Dermis blood vessel endothelial cell (primary cell): Measurements from ENCODE around the gene SPPL3. TPM values are rescaled to one million over a fixed set of nuclear protein-coding genes. Genes with fewer than 3 reads are reported as not detected.
"Not testable (repeated sequence)": the region's sequence is repeated elsewhere in the genome, so short reads cannot be mapped to it uniquely, and the experiment has no call there.

Experiments
- DNase-seq: peaks from one replicate; pipeline ENCODE4 v3.0.0; 2010
- total RNA-seq: library from RNA; depleted of rRNA; stranded (reverse); fragments of >200 nt; gene quantifications from 2 replicates; pipeline ENCODE4 v1.2.3, GENCODE V29; 2014

The SPPL3 gene
- total RNA-seq, 1 donor from 2014 or later: 5.6 TPM

- peak; percentile 37 for DNase-seq
Observed at GRCh38 chr12:120814903-120815429, 89.2 kb downstream of the SPPL3 start.

DNA sequence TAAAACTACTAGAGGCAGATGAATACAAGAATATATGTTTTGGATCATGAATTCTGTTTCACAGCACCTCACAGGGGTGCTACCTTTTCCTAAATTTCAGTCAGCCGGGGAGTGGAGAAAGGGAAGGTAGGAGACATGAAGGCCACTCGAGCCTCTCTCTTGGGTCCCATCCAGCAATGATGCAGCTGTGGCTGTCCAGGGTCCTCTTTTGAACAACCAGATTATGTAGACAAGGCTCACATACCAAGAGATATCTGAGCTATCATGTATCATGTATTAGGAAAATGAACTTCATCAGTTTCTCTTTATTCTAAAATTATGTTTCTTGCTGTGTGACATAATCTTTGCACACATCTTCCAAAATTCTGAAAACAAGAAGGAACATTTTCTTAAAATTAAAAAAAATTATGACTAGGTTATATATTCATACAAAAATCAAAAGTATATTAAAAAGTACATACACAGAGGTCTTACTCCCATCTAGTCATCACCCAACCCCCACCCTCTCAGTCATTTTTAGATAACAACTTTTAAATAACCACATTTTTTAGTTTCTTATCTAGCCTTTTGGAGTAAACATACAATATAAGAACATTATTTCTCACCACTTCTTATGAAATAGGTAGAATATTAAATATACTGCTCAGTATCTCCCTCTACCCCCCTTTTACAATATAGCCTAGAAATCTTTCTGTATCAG, 89.8 kb downstream of the SPPL3 start:
- no peak for DNase-seq

DNA sequence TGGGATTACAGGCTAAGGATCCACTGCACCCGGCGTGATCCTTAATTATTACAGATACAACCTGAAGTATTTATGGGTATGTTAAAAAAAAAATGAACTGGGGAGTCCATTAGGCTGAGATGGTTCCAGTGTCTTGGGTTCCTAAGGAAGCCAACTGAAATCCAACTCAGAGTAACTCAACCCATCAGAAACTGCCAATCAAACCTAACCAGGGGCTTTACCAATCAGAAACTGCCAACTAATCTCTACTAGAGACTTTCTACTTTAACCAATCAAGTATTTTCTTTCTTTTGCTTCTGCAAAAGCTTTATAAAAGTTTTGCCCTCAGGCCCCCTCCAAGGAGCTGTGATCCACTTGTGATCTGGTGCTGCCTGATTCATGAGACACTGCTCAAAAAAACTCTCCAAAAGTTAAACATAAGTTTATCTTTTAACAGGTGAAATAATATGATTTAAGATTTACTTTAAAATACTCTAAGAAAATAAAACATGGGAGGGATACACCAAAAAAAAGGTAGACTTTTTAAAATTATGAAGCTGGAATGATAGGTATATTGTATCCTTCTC, 90.5 kb downstream of the SPPL3 start:
- DNase-seq: no peak

GRCh38 chr12:120810021-120810420, 94.1 kb downstream of the SPPL3 start:
- DNase-seq: no peak

DNA sequence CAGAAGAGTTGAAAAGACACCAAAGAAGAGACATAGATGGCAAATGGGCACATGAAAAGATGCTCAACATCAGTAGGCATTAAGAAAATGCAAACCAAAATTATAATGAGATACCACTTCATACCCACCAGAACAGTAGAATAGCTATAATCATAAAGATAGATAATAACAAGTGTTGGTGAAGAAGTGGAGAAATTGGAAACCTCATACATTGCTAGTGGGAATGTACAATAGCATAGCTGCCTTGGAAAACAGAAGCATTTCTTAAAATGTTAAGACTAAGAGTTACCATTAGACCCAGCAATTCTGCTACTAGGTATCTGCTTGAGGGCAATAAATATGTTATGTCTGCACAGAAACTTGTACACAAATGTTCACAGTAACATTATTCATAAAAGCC, 99.7 kb downstream of the SPPL3 start:
- DNase-seq: no peak

GRCh38 chr12:120801146-120801545, 103.0 kb downstream of the SPPL3 start:
- DNase-seq: no peak

- peak; percentile 21 for DNase-seq
Observed at GRCh38 chr12:120800665-120801064, 103.5 kb downstream of the SPPL3 start.

DNA sequence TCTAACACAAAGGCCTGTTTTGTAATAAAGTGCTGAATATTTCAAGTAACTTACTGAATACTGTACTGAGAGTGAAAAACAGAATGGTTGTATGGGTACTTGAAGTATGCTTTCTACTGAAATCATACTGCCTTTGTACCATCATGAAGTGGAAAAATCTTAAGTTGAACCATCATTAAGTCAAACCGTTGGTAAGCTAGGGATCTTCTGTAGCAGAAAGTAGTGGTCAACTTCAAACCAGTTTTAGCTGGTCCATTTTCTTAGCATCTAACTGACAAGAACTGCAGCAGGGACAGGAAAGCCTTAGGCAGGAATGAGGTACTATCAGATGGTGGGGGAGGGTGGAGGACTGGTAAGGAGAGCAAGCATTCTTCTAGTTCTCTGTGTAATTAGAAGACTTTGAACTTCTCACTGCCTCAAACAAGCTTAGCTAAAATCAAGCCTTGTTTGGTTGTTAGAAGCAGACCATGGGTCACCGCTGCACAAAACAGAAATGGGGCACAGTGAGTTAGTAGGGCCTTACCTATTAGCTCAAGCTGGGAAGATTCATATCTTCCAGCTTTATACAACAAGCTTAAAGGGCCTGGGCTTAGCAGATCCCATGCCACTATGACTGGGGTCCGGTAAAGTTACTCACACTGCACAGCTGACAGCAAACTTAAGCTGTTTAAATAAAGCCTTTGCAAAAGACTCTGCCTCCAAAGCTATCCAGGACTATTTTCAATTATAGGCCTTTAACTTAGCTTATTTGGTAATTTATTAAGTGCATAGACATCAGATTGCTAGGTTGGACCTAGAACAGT, 104.7 kb downstream of the SPPL3 start:
- DNase-seq: no peak

DNA sequence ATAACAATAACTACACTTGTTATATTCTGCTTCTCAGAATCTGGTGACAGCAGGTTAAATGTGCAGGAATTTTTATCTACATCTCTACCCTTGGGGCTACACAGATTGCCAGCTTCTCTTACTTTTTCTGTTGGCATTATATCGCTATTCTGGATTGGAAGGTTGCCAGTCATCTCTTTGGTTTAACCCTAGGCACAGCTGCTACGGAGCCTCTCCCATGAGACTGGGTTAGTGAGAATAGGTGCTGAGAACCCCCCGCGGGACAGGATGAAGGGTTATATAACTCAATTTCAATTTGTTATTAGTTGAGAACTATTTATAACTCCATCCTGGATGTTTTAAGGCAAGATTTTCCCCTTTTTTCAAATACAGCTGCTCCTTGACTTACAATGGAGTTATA, 105.5 kb downstream of the SPPL3 start:
- no peak for DNase-seq

DNA sequence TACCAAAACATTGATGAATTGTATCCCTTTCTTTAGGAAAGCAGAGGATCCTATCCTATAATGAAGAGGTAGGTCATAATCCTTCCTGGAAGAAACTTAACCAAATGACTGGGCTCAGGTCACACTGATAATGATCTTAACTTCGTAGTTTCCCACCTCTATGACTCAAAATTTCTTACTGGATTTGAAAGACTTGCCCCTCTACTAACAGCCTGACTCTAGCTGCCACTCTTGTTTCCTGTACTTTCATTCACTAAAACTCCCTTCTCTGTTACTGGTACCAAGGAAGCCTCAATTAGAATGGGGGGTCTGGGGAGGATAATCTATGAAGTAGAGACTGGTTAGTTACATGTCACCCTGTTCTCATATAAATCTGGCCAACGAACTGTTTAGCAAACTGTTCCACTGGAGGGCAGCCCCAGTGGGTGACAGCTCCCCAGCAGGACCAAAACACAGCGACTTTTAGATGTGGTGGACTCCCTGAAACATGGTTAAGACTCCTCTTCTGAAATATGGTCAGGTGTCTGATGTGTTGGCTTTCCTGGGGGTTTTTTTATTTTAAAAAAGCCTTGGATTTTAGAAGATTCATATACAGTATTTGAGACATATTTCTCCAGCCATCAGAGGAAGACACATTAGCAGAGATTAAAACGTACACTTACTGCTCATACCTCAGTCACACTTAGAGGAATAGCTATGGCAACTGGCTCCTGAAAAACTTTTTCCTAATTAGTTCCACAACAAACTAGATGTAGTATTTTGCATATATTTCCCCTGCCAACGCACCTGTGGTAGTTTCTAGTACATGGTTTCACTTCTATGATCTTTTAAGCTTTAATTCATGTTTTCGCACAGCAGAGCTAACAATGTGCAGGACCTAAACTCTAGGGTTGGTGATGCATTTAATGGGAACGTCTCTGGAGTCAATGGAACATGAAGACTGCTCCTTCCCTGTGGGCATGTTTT, 106.2 kb downstream of the SPPL3 start:
- no peak for DNase-seq

DNA sequence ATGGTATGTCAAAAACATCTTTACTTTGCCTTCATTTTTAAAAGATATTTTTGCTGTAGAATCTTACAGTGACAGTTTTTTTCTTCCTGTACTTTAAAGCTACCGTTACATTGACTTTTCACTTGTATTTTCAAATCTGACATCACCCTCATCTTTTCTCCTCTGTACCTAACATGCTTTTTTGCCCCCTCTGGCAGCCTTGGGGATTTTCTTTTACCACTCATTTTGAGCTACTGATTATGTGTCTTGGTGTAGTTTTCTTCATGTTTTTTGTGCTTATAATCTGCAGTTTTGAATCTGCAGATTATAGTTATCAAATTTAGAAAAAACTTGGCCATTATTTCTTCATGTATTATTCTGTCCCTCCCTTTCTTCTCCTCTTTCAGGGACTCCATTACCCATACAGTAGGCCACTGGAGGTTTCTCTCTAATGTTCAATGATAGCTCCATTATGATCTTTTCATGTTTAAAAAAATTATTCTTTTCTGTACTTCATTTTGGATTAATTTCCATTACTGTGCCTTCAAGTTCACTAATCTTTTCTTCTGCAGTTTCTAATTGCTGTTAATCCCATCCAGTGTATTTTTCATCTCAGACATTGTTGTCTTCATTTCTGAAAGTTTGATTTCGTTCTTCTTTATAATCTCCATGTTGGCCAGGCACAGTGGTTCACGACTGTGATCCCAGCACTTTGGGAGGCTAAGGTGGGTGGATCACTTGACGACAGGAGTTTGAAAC, 108.5 kb downstream of the SPPL3 start:
- DNase-seq: no peak

DNA sequence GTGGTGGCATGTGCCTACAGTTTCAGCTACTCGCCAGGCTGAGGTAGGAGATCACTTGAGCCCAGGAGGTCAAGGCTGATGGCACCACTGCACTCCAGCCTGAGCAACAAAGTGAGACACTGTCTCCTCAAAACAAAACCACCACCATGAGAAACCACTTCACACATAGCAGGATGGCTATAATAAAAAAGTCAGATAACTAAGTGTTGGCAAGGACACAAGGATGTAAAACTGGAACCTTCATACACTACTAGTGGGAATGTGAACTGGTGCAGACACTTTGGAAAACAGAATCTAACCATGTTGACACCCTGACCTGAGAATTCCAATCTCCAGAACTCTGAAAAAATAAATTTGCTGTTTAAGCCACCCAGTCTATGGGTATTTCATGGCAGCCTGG, 110.8 kb downstream of the SPPL3 start:
- DNase-seq: no peak

GRCh38 chr12:120792456-120792855, 111.7 kb downstream of the SPPL3 start:
- not testable (repeated sequence) for DNase-seq

DNA sequence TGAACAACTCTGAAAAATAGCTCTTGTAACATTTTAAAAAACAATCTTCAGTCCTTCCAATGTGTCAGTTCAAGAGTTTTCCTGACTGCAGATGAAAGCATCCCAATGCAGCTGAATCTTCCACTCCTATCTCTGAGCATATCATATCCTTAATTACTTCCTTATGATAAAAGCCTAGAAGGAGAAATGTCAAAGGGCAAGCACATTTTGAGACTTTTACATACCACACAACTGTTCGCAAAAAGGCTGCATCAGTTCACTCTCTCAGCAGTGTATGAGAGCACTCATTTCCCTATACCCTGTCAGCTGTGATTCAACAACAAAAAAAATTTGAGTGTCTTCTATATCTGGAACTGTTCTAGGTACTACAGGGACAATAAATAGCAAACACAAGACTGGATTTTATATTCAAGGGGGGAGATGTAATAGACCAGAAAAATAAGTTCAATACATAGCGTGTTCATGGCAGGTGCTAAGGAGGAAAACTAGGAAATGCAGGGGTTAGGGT, 112.4 kb downstream of the SPPL3 start:
- peak; percentile 14 for DNase-seq

- no peak for DNase-seq
Observed at GRCh38 chr12:120790114-120790513, 114.0 kb downstream of the SPPL3 start.

DNA sequence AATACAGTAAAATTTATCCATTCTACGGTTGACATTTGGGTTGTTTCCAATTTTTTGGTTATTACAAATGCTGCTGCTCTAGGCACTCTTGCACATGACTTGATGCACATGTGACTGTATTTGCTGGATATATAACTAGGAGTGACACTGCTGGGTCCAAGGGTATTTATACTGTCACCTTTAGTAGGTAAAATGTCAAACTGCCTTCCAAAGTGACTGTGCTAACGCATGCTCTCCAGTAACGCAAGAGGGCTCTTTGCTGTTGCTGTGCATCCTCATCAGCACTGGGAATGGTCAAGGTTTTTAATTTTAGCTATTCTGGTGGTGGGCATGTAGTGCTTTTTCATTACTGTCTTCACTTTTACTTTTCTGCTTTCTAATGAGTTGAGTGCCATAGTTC, 116.3 kb downstream of the SPPL3 start:
- no peak for DNase-seq

DNA sequence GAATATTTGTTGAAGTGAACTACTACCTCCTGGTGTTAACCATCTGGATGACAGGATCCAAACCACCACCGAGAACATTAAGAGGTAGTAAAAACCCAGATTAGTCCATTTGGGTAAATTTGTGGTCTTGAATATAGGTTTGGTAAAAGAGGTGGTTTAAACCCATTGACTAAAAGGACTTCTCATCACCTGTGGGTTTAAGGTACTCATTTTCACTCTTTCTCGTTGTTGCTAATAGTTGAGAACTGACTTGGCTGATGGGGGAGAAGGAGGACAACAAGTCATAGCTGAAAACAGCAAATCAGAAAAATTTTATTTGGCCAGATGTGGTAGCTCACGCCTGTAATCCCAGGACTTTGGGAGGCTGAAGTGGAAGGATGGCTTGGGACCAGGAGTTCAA, 119.4 kb downstream of the SPPL3 start:
- no peak for DNase-seq

DNA sequence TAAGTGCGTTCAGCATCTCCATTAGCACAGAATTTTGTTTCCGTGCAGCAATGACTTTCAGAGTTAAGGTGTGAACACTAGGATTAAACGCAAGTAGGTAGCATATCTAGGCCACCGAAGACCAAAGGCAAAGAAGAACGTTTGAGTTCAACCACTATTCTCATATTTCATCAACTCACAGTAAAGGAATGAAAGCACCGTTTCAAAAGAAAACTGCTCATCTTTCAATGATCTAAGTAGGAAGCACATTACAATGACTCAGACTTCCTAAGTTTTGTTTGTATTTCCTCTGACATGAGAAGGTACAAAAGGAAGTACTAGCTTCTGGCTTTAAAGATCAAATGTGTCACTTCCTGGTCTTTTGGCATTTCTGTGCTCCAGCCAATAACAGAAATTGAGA, 121.0 kb downstream of the SPPL3 start:
- DNase-seq: peak; percentile 92

DNA sequence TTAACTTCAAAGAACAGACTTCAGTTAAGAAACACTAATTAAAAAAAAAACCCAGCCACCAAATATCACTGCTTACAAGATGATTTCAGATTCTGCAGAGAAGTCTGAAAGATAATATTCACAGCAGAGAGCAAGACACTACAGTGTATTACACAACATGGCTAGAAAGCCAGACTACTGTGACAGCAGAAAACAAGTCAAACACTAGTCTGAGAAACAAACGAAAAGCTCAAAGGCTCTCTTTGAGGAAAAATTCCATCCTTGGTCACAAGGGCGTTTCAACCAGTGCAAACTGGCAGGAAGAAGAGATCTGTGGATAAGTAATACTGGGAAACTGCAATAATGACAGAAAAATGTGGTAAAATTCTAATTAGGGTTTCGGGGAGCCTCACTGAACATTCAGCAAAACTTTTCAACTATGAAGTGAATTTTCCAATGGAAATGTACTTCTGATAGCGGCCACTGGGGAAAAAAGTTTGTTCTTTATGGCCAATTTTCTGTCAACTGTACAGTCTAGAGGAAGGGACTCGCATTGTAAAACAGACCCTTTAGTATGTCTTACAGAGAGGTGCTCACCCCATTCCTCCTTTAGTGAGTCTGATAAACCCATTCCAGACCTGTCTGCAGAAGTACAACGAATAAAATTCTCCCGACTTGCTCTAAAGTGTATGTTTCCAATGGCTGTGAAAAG, 128.2 kb downstream of the SPPL3 start:
- DNase-seq: no peak

- DNase-seq: peak; percentile 66
Observed at GRCh38 chr12:120774169-120774916, 129.8 kb downstream of the SPPL3 start.
